H1 (cell line): ENCODE measurements around the gene CDK10.

Experiments used
- BRCA1 ChIP-seq: IDR thresholded peaks from 2 replicates; pipeline ENCODE4 v1.6.1; 2012; ENCODE audit warnings: low read depth, low read length, improper control_type of control experiment
- HDAC6 ChIP-seq: IDR thresholded peaks from one replicate; pipeline ENCODE4 v1.7.1; 2012; ENCODE audit warnings: low read depth, mild to moderate bottlenecking, inconsistent platforms, low read length, moderate library complexity
- POLR2A ChIP-seq, 2 experiments: IDR thresholded peaks; 1 replicate in 1 of 2; 2 replicates in 1 of 2; pipeline ENCODE4 v1.6.1; 2011; ENCODE audit warnings: low read depth in 2 of 2, low read length in 2 of 2, mild to moderate bottlenecking in 2 of 2; ENCODE audit errors: control extremely low read depth in 1 of 2
- TF ChIP-seq, protein P1 (sequence below): IDR thresholded peaks from 2 replicates; pipeline ENCODE4 v1.6.1; 2012; ENCODE audit warnings: low read length, inconsistent platforms
- TF ChIP-seq, protein P2 (sequence below): IDR thresholded peaks from 2 replicates; pipeline ENCODE4 v1.6.1; 2012; ENCODE audit warnings: inconsistent platforms
- TF ChIP-seq, protein P3 (sequence below), 3 experiments: IDR thresholded peaks; 1 replicate in 2 of 3; 2 replicates in 1 of 3; pipeline versions ENCODE4 v1.5.1 to v1.6.1; 2011; ENCODE audit warnings: low read length in 3 of 3, mild to moderate bottlenecking in 3 of 3, inconsistent platforms in 2 of 3, low read depth in 1 of 3, moderate library complexity in 1 of 3; ENCODE audit not compliant: insufficient read depth in 1 of 3; ENCODE audit errors: control extremely low read depth in 1 of 3

DNA sequence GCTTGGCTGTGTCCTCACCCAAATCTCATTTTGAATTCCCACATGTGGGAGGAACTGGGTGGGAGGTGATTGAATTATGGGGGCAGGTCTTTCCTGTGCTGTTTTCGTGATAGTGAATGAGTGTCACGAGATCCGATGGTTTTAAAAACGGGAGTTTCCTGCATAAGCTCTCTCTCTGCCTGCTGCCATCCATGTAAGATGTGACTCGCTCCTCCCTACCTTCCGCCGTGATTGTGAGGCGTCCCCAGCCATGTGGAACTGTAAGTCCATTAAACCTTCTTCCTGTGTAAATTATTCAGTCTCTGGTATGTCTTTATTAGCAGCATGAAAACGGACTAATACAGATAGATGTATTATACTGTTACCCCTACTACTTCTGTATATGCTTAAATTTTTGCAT, 25.3 kb upstream of the CDK10 start:
- TF ChIP-seq, protein P1, sequence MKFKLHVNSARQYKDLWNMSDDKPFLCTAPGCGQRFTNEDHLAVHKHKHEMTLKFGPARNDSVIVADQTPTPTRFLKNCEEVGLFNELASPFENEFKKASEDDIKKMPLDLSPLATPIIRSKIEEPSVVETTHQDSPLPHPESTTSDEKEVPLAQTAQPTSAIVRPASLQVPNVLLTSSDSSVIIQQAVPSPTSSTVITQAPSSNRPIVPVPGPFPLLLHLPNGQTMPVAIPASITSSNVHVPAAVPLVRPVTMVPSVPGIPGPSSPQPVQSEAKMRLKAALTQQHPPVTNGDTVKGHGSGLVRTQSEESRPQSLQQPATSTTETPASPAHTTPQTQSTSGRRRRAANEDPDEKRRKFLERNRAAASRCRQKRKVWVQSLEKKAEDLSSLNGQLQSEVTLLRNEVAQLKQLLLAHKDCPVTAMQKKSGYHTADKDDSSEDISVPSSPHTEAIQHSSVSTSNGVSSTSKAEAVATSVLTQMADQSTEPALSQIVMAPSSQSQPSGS: no peak
- no peak for TF ChIP-seq HDAC6
- no peak for TF ChIP-seq BRCA1
- TF ChIP-seq, protein P2, sequence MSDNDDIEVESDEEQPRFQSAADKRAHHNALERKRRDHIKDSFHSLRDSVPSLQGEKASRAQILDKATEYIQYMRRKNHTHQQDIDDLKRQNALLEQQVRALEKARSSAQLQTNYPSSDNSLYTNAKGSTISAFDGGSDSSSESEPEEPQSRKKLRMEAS: no peak
- TF ChIP-seq, protein P3, sequence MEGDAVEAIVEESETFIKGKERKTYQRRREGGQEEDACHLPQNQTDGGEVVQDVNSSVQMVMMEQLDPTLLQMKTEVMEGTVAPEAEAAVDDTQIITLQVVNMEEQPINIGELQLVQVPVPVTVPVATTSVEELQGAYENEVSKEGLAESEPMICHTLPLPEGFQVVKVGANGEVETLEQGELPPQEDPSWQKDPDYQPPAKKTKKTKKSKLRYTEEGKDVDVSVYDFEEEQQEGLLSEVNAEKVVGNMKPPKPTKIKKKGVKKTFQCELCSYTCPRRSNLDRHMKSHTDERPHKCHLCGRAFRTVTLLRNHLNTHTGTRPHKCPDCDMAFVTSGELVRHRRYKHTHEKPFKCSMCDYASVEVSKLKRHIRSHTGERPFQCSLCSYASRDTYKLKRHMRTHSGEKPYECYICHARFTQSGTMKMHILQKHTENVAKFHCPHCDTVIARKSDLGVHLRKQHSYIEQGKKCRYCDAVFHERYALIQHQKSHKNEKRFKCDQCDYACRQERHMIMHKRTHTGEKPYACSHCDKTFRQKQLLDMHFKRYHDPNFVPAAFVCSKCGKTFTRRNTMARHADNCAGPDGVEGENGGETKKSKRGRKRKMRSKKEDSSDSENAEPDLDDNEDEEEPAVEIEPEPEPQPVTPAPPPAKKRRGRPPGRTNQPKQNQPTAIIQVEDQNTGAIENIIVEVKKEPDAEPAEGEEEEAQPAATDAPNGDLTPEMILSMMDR (IDR thresholded peaks at IDR 0.05; ENCODE audit: control extremely low read depth in 1 of 3, insufficient read depth in 1 of 3, low read depth in 1 of 3, low read length in 3 of 3): no peak
- TF ChIP-seq POLR2A (IDR thresholded peaks at IDR 0.05; ENCODE audit: control extremely low read depth in 1 of 2, low read depth in 2 of 2, low read length in 2 of 2): no peak
